Measurements from ENCODE around the gene STK39. TPM values are rescaled to one million over a fixed set of nuclear protein-coding genes. Genes with fewer than 3 reads are reported as not detected.

STK39 gene
- total RNA-seq, 1 experiment from 2014 or later, result 22.1 TPM

DNA sequence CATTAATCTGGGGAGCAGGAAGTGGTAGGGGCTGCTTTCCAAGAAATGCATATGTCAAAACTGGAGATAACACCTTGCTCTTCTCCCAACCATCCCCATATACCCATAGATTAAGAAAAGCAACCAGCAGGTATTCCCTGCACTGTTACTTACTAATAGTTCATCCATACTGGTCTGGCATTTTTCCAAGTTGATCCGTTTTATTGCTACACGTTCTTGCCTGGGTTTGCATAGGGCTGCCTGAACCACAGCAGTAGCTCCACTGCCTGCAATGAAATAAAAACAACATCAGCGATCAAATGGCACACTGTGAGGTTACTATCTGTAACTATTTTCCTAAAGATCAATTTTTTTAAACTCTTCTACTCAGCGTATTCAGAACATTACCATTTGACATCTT, 65.6 kb downstream of the STK39 start:
- H3K23ac ChIP-seq (ENCODE audit: insufficient read length, low read depth, low read length), result no peak overlapping the region
- TF ChIP-seq, protein P1, sequence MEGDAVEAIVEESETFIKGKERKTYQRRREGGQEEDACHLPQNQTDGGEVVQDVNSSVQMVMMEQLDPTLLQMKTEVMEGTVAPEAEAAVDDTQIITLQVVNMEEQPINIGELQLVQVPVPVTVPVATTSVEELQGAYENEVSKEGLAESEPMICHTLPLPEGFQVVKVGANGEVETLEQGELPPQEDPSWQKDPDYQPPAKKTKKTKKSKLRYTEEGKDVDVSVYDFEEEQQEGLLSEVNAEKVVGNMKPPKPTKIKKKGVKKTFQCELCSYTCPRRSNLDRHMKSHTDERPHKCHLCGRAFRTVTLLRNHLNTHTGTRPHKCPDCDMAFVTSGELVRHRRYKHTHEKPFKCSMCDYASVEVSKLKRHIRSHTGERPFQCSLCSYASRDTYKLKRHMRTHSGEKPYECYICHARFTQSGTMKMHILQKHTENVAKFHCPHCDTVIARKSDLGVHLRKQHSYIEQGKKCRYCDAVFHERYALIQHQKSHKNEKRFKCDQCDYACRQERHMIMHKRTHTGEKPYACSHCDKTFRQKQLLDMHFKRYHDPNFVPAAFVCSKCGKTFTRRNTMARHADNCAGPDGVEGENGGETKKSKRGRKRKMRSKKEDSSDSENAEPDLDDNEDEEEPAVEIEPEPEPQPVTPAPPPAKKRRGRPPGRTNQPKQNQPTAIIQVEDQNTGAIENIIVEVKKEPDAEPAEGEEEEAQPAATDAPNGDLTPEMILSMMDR (conservative IDR thresholded peaks at IDR 0.05), result no peak
- no peak for DNase-seq
- no peaks in the 10 kb centered on the region for H4K20me1 ChIP-seq (ENCODE audit: control insufficient read depth, insufficient read depth, insufficient read length)
- H2AK5ac ChIP-seq (ENCODE audit: insufficient read length, low read length), result no peak overlapping the region
- H2BK120ac ChIP-seq (ENCODE audit: low read depth, low read length, poor library complexity, severe bottlenecking), result no peak overlapping the region
- H3T11ph ChIP-seq (ENCODE audit: low read length), result no peak overlapping the region
- H3K4me3 Mint-ChIP-seq, result no peak overlapping the region
- no peak overlapping the region for H3K9ac ChIP-seq (ENCODE audit: extremely low read depth, insufficient read length, low read length)
- H2BK5ac ChIP-seq (ENCODE audit: insufficient read length, low read length), result no peak overlapping the region
- peaks cover 16% of the 10 kb centered on the region; the same call in 1 of the 2 replicates for H3K4me1 ChIP-seq (ENCODE audit: insufficient read depth, low read length)
- H2BK12ac ChIP-seq (ENCODE audit: insufficient read length, low read depth, low read length), result no peak overlapping the region
- H3K79me2 ChIP-seq (ENCODE audit: insufficient read depth, low read length), result no peaks in the 10 kb centered on the region
- no peaks in the 10 kb centered on the region for H3K79me1 ChIP-seq (ENCODE audit: insufficient read depth, low read depth, low read length, poor library complexity, severe bottlenecking)
- H3K4me2 ChIP-seq (ENCODE audit: insufficient read depth, insufficient read length, low read length), result no peak overlapping the region
- no peak overlapping the region for H3K27ac ChIP-seq (ENCODE audit: insufficient read length, low read depth, low read length)
- no peak overlapping the region for H3K4ac ChIP-seq (ENCODE audit: low read depth, low read length)
- no peak overlapping the region for H3K18ac ChIP-seq (ENCODE audit: insufficient read length, low read depth, low read length)
- no peaks in the 10 kb centered on the region for H3K23me2 ChIP-seq (ENCODE audit: insufficient read length, low read depth, low read length, poor library complexity, severe bottlenecking)
- H3K36me3 Mint-ChIP-seq (ENCODE audit: insufficient read depth in 1 of 3, low read depth in 3 of 3), result no peaks in the 10 kb centered on the region; a peak in 1 of 7 replicates
- no peaks in the 10 kb centered on the region for H3K27me3 ChIP-seq (ENCODE audit: insufficient read depth, low read length)
- no peak overlapping the region for H2BK15ac ChIP-seq (ENCODE audit: low read depth, low read length)
- no peaks in the 10 kb centered on the region for H3K9me3 ChIP-seq (ENCODE audit: control insufficient read depth, low read depth, low read length)
- no peak overlapping the region for H3K27ac Mint-ChIP-seq
- peaks cover 3% of the 10 kb centered on the region for H3K27me3 Mint-ChIP-seq (ENCODE audit: low read depth)
- no peak overlapping the region for H4K91ac ChIP-seq (ENCODE audit: insufficient read length, low read depth, low read length)
- no peak overlapping the region for H3K56ac ChIP-seq (ENCODE audit: insufficient read length, low read depth, low read length)
- no peak overlapping the region for H2BK20ac ChIP-seq (ENCODE audit: low read depth, low read length, poor library complexity, severe bottlenecking)
- no peak overlapping the region for H3K14ac ChIP-seq (ENCODE audit: insufficient read depth, low read length)
- H2AFZ ChIP-seq (ENCODE audit: low read length), result no peak overlapping the region
- no peak overlapping the region for H4K5ac ChIP-seq (ENCODE audit: insufficient read length, low read depth, low read length)
- H4K8ac ChIP-seq (replicated peaks; ENCODE audit: insufficient read length, low read depth, low read length), result no peak overlapping the region
- H3K9me3 Mint-ChIP-seq, result no peaks in the 10 kb centered on the region
- no CpG with 5 or more reads among the region's 4 CpGs for WGBS (ENCODE audit: extremely low coverage, insufficient read length, low lambda C conversion rate)
- H3K4me1 Mint-ChIP-seq, result peaks cover 81 to 84% of the 10 kb centered on the region in 2 experiments
